ENCODE results near the gene GAK. TPM values are rescaled to one million over a fixed set of nuclear protein-coding genes. Genes with fewer than 3 reads are reported as not detected.

The GAK gene
- total and polyA plus RNA-seq, 8 donors = 47.5 to 226 (median 64.8) TPM

- intact Hi-C loops (cut with DNase I) = no loop called here
- no peak overlapping the region for H3K27ac ChIP-seq
- TF ChIP-seq CTCF (IDR thresholded peaks at IDR 0.05) = no peak
- H3K9me3 ChIP-seq = no peaks in the 10 kb centered on the region
- ATAC-seq (no peak), DNase-seq (peak in 1 of 6 donors; percentile 14), FAIRE-seq (no peak)
- peaks cover 2 to 64% (median 15%) of the 10 kb centered on the region in 3 donors for H3K36me3 ChIP-seq
- 83 to 92% methylated on average over 15 of the region's 15 CpGs for WGBS, 2 donors
- no peaks in the 10 kb centered on the region for H3K27me3 ChIP-seq
- no peak overlapping the region for H3K4me3 ChIP-seq
- no peaks in the 10 kb centered on the region for H3K4me1 ChIP-seq
Observed at GRCh38 chr4:884259-884658, 47.9 kb downstream of the GAK start.

- H3K36me3 ChIP-seq = peaks cover 2 to 60% (median 15%) of the 10 kb centered on the region in 3 donors
- no peaks in the 10 kb centered on the region for H3K27me3 ChIP-seq
- H3K4me1 ChIP-seq = no peaks in the 10 kb centered on the region
- TF ChIP-seq CTCF (IDR thresholded peaks at IDR 0.05) = no peak
- 92 to 96% methylated on average over 26 of the region's 26 CpGs for WGBS, 2 donors
- DNase-seq = no peak
- H3K9me3 ChIP-seq = no peaks in the 10 kb centered on the region
- no peak for FAIRE-seq
- H3K4me3 ChIP-seq = no peak overlapping the region
- ATAC-seq = no peak
- no peak overlapping the region for H3K27ac ChIP-seq
- intact Hi-C loops (cut with DNase I) = no loop called here
Observed at GRCh38 chr4:883377-884095, 48.6 kb downstream of the GAK start.

- ATAC-seq = no peak
- DNase-seq = peak in 2 of 6 donors; percentile 27 to 72
- Histone ChIP-seq H3K36me3 (peaks cover 2 to 51% (median 8%) of the 10 kb centered on the region in 3 donors), H3K4me3 (no peak overlapping the region), H3K9me3 (no peaks in the 10 kb centered on the region), H3K4me1 (no peaks in the 10 kb centered on the region), H3K27me3 (no peaks in the 10 kb centered on the region), H3K27ac (no peak overlapping the region)
- no peak for TF ChIP-seq CTCF (IDR thresholded peaks at IDR 0.05)
- FAIRE-seq = no peak
- WGBS, 2 donors = 93 to 95% methylated on average over 22 of the region's 22 CpGs
- intact Hi-C loops (cut with DNase I) = no loop called here
Observed at GRCh38 chr4:882646-883045, 49.5 kb downstream of the GAK start.

GRCh38 chr4:881709-882108, 50.4 kb downstream of the GAK start:
- peak in 1 of 4 donors; percentile 5 for ATAC-seq
- peak in 1 of 6 donors; percentile 69 for DNase-seq
- H3K4me3 ChIP-seq = no peak overlapping the region
- H3K27ac ChIP-seq = no peak overlapping the region
- H3K36me3 ChIP-seq = peaks cover 2 to 55% (median 11%) of the 10 kb centered on the region in 3 donors
- intact Hi-C loops (cut with DNase I) = no loop called here
- no peak for FAIRE-seq
- H3K27me3 ChIP-seq = no peaks in the 10 kb centered on the region
- no peaks in the 10 kb centered on the region for H3K9me3 ChIP-seq
- WGBS, 2 donors = 93 to 94% methylated on average over 34 of the region's 34 CpGs
- no peaks in the 10 kb centered on the region for H3K4me1 ChIP-seq
- no peak for TF ChIP-seq CTCF (IDR thresholded peaks at IDR 0.05)

Data from pancreas (tissue), 10 donors.